K562 (cell line): ENCODE data around the gene TCF25. TPM values are rescaled to one million over a fixed set of nuclear protein-coding genes. Genes with fewer than 3 reads are reported as not detected.

ENCODE experiments used
- CC2D1A ChIP-seq: fragments of 450-650 bp; IDR thresholded peaks from 2 replicates; pipeline ENCODE4 v1.6.1; 2017; ENCODE audit warnings: mild to moderate bottlenecking
- CHD4 ChIP-seq: fragments of 200-600 bp; sonication (generic); IDR thresholded peaks from 3 replicates; pipeline ENCODE4 v1.6.1; 2012; ENCODE audit warnings: low read depth, mild to moderate bottlenecking, mixed read lengths, low read length, inconsistent platforms; ENCODE audit not compliant: insufficient read depth, insufficient replicate concordance, poor library complexity, severe bottlenecking
- CHD7 ChIP-seq: fragments of 200-600 bp; sonication (generic); IDR thresholded peaks from one replicate; pipeline ENCODE4 v1.6.1; 2012; ENCODE audit warnings: mild to moderate bottlenecking, low read depth, low read length, inconsistent platforms
- DLX4 ChIP-seq: fragments of 250-450 bp; sonication (Bioruptor Pico); IDR thresholded peaks from 2 replicates; pipeline ENCODE4 v1.6.1; 2021; ENCODE audit warnings: mild to moderate bottlenecking
- KAT8 ChIP-seq: fragments of 450-650 bp; IDR thresholded peaks from 2 replicates; pipeline ENCODE4 v1.6.1; 2016; ENCODE audit warnings: low read depth, mild to moderate bottlenecking
- MCM3 ChIP-seq: fragments of 450-650 bp; IDR thresholded peaks from 2 replicates; pipeline ENCODE4 v1.6.1; 2016
- NFRKB ChIP-seq: fragments of 450-650 bp; IDR thresholded peaks from 2 replicates; pipeline ENCODE4 v1.6.1; 2016; ENCODE audit warnings: low read depth
- SIN3A ChIP-seq, 2 experiments: fragments of 150-350 bp in 1 of 2; IDR thresholded peaks; 2 replicates each; pipeline ENCODE4 v1.6.1; 2011 to 2016; ENCODE audit warnings: borderline replicate concordance in 2 of 2, low read depth in 2 of 2, low read length in 2 of 2, mild to moderate bottlenecking in 2 of 2, moderate library complexity in 2 of 2; ENCODE audit not compliant: control insufficient read depth in 1 of 2
- ZNF324 ChIP-seq: fragments of 250-450 bp; sonication (Bioruptor Pico); IDR thresholded peaks from 2 replicates; pipeline ENCODE4 v1.4.0; 2020; ENCODE audit warnings: mild to moderate bottlenecking
- ZNF507 ChIP-seq: conservative IDR thresholded peaks from 2 replicates; pipeline ENCODE4 v1.6.1; 2017; ENCODE audit warnings: missing genetic modification characterization, missing compliant biosample characterization
- ZNF639 ChIP-seq, 2 experiments: fragments of 200-800 bp in 1 of 2; sonication (Bioruptor generic) in 1 of 2; sonication (generic) in 1 of 2; formaldehyde crosslinking in 1 of 2; IDR thresholded peaks in 1 of 2; conservative IDR thresholded peaks in 1 of 2; 2 replicates each; pipeline versions ENCODE4 v1.5.0 to v1.6.1; 2016 to 2020; ENCODE audit warnings: missing compliant biosample characterization in 1 of 2, missing genetic modification characterization in 1 of 2, missing genetic modification reagents in 1 of 2
- polyA plus RNA-seq, 8 experiments: library from polyadenylated mRNA; depleted of rRNA in 4 of 8; stranded (reverse) in 5 of 8; unstranded in 3 of 8; fragments of >200 nt; fragmentation: Nextera tagmentation in 2 of 8; fragmentation: Illumina TruSeq in 1 of 8; extraction: Ambion mirVana in 2 of 8; extraction: Trizol in 1 of 8; gene quantifications; 2 replicates each; pipeline versions ENCODE4 v1.2.1 to v1.2.3, GENCODE V29; 2011 to 2014; ENCODE audit warnings: inconsistent platforms in 1 of 8, missing spikeins in 1 of 8
- total RNA-seq, 7 experiments: library from RNA; depleted of rRNA in 6 of 7; stranded (reverse); fragments of >200 nt in 6 of 7; fragmentation: Illumina TruSeq in 2 of 7; extraction: Trizol in 2 of 7; gene quantifications; 2 replicates each; pipeline versions ENCODE4 v1.2.1 to v1.2.3, GENCODE V29; 2011 to 2021; ENCODE audit warnings: low replicate concordance in 1 of 7
- TF ChIP-seq, protein P1 (sequence below): sonication (generic); formaldehyde crosslinking; IDR thresholded peaks from 2 replicates; pipeline ENCODE4 v1.8.0; 2023; ENCODE audit warnings: mild to moderate bottlenecking, missing genetic modification reagents

The TCF25 gene
- total and polyA plus RNA-seq, 9 of the 15 experiments (the other 6 are each of a cell fraction or from before 2014, with no cell fraction given): 9.0 to 154 (median 83.8) TPM

GRCh38 chr16:89873972-89874689 is 739 bp downstream of the TCF25 start (continued):
- TF ChIP-seq ZNF639 (CRISPR knock-in tag; conservative IDR thresholded peaks at IDR 0.05 in 1 of 2, IDR thresholded peaks at IDR 0.05 in 1 of 2) (no peak), CC2D1A (no peak), DLX4 (no peak), KAT8 (no peak), ZNF507 (tag) (no peak), MCM3 (no peak), CHD4 (no peak), ZNF324 (CRISPR knock-in tag) (no peak), SIN3A (IDR thresholded peaks at IDR 0.05; ENCODE audit: borderline replicate concordance in 2 of 2, control insufficient read depth in 1 of 2, low read depth in 2 of 2, low read length in 2 of 2) (0 out of 4 replicates have a peak, but pooled peaks of 1 of the 2 experiments have one; percentile 22), NFRKB (no peak), CHD7 (no peak)
- TF ChIP-seq, protein P1, sequence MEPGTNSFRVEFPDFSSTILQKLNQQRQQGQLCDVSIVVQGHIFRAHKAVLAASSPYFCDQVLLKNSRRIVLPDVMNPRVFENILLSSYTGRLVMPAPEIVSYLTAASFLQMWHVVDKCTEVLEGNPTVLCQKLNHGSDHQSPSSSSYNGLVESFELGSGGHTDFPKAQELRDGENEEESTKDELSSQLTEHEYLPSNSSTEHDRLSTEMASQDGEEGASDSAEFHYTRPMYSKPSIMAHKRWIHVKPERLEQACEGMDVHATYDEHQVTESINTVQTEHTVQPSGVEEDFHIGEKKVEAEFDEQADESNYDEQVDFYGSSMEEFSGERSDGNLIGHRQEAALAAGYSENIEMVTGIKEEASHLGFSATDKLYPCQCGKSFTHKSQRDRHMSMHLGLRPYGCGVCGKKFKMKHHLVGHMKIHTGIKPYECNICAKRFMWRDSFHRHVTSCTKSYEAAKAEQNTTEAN: no peak
